GM21526 (cell line): ENCODE data around the gene EHD4.

Source experiments
- ATAC-seq: cut with Tn5 transposase; IDR thresholded peaks from one replicate; pipeline ENCODE4 v1.9.1; 2021; ENCODE audit warnings: moderate library complexity; ENCODE audit not compliant: unreplicated experiment, low FRiP score

Gene EHD4

DNA sequence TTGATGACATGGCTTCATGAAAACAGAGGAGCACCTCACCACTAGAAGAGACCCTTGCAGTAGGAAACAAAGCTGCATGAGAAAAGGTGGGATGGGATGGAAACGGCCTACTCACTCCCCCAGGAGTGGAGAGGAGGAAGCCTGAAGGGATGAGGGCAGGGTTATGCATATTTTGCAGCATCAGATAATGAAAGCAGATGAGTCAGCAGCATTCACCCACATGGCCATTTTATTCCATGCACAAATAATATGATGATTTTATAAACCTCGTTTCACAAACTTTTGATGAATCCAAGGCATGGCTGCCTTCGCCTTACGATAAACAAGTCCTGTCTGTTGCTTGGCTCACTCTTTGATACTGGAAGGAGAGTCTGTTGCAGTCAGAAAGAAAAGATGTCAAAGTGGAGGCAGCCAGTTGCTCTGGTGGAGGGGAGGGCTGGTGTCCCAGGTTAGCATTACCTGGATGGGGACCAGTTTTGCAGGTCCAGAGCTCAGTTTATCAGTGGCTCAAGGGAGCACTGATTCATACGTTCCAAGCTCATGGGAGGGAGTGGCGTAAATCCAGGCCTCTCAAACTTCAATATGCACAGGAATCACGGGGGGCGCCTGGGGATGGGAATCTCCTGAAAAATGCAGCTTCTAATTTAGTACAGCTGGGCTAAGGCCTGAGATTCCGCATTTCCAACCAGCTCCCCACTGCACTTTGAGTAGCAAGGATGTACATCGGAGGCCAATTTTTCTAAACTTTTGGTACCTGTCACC is 9.2 kb upstream of the EHD4 start:
- no peak for ATAC-seq

DNA sequence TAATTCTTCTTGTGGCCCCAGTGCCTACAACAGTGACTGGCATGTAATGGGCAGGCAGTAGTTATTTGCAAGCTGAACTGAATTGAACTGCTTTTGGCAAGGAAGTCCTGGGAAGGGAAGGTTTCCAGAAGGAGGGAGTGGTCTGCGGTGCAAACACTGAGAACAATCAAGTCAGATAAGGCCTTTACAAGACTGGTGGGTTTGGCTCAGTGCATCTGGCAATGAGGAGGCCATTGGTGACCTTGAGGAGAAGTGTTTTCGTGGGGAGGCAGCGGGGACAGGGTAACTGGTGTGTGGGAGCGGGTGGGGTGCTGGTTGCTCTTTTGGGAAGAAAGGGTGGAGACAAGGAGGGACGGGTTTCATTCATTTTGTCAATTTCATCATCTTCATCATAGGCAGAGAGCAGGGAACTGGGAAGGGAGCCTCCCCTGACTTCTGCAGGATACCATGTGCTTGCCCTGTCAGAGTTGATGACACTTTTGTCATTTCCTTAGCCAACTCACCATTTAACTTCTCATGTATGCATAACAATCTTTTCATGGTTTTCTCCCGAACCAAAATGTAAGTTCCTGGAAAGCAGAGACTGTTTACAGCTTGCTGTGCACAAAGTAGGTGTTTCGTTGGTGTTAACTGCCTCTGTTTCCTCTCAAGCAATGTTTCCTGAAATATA is 8.4 kb upstream of the EHD4 start:
- ATAC-seq: no peak

DNA sequence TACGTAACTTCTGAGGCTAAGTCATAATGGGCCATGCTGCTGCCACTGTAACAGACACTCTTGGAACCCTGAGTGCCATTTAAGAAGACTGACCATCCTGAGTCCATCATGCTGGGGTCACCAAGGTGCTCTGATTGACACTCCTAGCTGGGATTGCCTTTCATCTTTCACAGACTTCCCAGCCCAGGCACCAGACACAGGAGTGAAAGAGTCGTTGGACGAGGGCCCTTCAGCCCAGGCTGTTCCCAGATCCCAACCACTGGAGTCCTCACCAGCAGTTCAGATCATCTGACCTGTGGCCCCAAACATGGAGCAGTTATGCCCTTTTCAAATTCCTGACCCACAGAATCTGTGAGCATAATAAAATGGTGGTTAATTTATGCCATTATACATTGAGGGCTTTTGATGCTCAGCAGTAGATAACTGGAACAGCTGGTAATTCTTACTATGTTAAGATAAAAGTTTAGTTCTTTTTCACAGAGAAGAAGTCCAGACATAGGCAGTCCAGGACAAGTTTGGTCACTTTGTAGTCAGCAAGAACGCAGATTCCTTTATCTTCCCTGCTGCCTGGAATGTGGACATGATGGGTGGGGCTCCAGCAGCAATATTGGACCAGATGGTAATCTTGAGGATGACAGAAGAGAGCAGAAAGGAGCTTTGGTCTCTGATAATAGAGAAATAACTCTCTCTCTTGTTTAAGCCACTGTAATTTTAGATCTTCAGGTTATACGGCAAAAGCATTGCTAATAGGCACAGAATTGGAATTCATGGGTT is 7.3 kb upstream of the EHD4 start:
- no peak for ATAC-seq

DNA sequence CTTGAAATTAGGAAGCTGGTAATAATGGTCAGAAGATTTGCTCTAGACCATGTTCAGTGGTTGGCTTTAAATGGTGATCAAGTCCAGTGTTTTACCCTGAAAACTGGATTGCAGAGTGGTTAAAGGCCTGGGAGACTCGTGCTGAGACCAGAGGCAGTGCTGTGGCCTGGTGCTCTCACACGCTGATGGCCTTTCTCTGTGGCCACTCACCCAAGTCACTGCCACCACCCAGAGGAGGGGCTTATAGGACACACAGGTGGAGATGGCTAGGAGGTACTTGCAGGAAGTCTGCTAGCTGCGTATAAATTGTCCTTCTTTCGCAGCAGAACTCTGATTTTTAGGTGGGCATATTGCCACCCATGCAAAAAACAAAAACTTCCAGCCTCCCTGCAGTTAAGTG is 6.2 kb upstream of the EHD4 start:
- no peak for ATAC-seq

DNA sequence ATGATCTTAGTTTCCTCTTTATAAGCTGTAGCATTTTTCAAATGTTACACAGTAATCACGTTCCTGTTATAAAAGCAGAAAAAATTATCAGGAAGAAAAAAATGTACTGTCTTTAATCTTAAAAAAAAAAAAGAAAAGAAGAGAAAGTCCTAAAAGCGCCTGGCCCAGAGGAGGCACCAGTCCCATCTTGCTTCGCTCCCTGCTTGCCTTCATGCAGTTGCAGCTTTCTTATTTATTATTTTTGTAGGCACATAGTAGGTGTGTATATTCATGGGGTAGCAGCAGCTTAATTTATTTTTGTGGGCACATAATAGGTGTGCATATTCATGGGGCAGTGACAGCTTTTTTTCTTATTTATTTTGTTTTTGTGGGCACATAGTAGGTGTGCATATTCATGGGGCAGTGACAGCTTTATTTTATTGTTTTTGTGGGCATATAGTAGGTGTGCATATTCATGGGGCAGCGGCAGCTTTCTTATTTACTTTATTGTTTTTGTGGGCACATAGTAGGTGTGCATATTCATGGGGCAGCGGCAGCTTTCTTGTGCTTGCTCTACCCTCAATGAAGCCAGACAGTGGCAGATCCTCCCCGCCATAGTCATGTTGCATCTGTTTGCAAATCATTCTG is 5.5 kb upstream of the EHD4 start:
- no peak for ATAC-seq

DNA sequence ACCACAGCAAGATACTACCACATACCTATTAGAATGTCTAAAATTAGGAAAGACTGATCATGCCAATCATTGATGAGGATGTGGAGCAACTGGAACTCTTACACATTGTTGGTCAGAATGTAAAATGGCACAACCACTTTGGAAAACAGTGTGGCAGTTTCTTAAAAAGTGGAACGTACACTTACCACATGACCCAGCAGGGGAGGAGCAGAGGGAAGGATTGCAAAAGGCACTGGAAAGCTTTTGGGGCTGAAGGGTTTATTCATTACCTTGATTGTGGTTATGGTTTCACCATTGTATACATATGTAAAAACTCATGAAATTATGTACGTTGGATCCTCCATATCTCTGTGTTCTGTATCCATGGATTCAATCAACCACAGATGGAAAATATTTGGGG is 3.3 kb upstream of the EHD4 start:
- no peak for ATAC-seq

DNA sequence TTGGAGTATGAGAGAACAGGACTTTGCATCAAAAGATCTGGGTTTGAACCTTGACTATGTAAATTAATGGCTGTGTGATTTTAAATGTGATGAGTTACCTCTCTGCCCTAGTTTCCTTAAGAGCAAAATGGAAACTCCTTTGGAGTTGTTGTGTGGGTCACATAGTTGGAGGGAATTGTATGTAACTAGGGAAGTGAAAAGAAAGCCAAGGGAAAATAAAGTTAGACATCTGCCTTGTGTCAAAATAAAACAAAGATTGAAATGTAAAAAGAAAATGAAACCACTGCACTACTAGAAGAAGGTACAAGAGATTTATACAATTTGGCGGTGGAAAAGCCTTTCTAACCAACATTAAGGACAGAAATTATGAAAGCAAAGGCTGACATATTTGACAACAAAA is 1.7 kb upstream of the EHD4 start:
- ATAC-seq: no peak

DNA sequence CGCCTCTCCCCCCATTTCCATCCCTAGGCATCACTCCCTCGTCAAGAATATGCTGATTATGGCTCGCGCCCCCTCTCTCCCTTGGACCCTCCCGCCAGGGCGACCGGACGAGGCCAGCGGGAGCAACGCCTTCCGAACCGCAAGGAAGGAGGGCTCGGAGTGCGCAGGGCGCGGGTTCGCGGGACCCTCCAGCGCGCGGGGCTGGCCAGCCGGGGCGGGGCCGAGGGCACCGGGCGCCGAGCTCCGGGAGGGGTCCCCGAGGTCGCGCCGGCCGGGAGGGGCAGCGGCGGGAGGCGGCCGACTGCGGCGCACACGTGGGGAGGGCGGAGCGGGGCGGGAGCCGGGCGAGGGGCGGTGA is 483 bp downstream of the EHD4 start:
- peak; percentile 24 for ATAC-seq

DNA sequence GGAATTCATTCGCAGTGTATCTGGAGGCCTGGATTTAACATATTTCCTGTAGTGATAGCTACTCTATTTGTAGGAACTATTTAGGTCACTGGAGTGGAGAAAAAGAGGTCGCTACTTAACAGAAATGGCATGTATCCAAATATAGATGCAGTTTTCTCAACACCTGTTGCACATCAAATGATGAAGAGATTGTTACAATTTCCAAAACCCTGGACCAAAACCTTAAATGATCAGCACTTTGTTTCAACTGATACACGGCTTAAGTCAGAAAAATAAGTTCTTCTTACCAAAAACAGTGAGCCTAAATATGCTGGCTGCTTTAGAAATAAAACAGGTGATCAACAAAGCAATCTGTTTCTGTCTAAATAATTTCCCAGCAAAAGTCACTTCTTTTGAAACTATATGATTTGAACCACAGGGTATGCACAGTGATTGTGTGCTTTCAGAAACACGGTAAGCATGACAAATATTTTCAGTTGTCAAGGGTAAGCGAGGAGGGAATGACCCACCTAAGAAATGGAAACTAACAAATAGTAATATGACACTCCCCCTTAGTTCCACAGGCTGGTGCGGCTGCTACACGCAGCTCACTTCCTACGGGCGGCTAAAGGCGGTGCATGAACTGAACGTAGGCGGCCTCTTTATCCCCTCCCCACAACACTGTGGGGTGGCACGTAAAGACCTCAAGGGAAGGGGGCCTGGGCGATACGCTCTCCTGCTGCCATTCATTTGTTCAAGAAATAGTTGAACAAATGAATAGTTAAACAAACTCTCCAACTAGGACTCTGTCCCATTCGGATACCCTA is 1.1 kb downstream of the EHD4 start:
- peak; percentile 43 for ATAC-seq

DNA sequence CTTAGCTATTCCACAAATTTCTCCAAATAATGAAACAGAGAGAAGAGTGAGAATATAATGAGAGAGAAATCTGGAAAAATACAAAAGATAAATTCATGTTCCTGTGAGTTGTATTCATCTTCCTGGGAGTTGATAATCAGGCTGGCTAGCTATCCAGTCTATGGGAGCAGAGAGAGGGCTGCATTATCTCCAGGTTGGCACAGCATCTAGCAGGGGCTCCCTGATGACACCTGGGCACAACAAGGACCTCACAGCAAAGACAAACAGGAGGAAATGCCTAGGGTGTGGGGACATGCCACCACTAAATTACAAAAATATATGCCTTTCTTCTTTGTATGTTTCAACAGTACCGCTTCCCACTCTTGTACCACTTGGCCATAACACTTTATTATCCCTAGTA is 1.9 kb downstream of the EHD4 start:
- ATAC-seq: no peak

DNA sequence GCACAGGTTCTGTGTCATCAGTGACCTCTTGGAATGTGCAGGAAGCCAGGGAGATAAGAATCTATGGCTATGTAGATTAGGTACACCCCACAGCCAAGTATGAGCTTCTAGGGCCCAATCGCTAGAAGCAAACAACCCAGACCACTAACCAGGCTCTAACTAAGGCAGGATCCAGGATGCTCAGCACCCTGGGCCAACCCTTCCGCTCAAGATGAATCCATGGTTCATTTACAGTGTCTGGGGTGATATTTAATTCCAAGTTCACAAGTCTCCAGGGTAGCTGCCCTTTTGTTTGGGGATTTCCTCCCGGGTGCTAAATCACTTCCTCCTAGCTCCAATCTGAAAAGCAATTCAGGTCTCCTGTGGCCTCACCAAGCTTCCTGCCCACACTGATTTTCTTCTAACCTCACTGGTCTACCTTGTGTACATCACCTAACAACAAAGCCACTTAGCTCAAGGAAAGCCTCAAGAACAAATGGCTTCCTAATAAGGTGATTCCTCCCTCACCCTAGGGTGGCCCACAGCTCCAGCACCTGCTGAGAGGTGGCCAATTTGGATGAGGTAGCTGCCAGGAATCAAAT is 2.4 kb downstream of the EHD4 start:
- ATAC-seq: no peak

DNA sequence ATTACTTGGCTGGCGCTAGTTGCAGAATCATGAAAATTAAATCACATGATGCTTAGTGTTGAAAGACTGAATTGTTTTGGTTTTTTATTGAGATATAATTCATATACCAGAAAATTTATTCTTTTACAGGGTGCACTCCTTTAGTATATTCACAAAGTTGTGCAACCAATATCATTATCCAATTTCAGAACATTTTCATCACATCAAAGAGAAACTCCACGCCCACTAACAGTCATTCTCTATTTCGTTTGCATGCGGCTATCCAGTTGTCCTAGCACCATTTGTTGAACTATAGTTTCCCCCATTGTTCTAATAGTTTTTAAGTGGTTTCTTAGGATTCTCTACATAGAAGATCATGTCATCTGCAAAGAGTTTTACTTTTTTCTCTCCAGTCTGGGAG is 3.7 kb downstream of the EHD4 start:
- ATAC-seq: no peak

DNA sequence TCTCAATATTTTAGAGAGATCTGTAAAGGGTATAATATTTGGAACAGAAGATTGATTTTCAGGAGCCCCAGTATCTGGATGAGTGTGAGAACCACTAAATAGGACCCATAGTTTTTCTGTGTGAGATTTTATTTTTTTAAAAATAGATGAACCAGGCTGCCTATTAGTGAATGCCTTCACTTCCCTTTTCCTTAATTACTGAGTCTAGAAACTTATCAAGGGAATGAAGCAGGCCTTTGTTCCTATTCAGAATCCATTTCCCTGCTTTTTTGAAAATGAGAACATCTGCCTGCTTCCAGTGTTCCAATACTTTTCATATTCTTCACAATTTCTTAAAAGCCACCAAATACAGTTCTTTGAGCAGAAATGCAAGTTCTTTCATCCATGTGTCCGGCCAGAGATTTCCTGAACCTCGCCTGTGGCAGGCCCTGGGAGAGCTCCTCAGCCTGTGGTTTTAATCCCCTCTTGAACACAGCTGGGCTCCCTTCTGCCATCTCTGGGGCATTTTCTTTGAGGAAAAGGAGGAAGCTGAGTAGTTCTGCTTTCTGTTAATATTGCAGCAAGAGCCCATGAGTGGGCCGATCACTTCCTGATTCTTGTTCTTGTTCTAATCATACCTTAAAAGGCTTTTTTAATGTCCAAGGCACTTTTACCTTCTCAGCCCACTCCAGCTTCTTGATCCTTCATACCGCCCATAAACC is 4.7 kb downstream of the EHD4 start:
- no peak for ATAC-seq

DNA sequence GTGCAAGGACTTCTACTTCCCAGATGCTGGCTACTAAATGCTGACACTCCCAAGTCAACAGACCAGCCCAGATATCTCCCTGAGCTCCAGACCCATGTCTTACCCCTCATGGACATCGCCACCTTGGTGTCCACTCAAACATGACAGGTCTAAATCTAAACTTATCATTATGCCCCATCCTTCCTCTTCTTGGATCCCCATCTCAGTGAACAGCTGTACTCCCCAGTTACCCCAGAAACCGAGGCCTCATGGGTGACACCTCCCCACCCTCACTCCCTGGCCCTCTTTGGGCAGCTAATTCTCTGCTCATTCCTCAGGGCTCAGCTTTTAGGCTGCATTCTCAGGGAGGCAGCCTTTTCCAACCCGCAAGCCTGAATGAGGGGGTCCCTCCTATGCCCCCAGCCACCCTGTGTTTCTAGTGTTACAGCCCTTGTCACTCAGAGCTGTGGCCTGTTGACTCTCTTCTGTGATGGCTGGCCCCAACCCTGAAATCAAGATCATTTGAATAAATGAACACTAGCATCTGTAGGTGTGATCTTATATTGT is 5.4 kb downstream of the EHD4 start:
- no peak for ATAC-seq

DNA sequence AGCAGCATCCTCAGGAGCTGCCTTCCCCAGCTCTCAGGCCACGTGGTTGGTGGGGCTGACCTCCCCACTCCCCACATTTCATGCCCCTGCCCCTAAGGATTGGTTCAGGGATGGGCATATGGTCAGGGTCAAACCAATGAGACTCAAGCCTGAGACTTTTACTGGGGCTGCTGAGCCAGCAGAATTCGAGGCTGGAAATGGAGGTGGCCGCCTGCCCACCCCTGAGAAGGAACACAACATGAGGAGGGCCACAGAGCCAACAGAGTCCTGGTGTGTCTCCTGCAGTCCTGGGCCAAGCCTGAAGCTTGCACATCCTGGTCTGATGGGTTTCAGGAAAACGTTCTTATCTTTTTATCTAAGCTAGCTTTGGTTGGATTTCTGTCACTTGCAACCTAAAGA is 5.9 kb downstream of the EHD4 start:
- ATAC-seq: no peak

DNA sequence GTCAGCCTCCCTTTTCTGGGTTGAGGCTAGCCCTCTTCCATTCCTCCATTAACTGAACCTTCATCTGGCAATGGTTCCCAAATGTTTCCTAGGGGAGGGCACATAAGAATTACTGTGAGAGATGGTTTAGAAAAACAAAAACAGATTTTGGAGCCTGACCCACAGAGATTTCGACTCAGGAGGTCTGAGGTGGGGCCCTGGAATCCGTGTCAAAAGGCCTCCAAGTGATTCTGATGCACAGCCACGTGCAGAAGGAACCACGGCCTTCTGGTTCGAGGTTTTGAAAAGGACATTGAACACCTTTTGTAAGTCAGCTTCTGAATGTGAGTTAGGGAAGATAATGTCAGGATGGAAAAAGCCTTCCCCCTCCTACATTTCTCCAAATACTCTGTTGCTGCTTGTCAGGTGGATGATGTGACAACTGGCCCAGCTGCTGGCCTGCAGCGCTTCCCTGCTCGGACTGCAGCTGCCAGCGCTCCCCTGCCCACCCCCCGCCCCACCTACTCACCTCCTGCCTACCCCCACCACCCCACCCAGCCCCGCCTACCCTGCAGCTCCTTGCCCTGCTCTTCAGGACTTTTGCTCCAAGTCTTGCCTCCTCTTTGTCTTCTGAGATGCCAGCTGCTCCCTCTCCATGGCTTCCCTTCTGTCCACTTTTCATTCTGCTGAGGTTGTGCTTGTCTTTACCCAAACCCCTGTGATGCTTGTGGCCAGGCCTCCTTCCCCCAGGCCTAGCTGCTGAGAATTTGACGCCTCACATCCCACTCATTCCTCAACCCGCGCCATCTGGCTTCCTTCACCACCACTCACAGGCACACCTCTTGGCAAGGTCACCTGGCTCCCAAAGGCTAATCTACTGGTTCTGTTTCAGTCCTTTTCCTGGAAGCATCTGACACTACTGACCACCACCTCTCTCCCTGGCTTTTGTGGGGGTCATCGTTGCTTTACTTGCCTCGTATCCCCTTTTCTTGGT is 6.6 kb downstream of the EHD4 start:
- no peak for ATAC-seq

DNA sequence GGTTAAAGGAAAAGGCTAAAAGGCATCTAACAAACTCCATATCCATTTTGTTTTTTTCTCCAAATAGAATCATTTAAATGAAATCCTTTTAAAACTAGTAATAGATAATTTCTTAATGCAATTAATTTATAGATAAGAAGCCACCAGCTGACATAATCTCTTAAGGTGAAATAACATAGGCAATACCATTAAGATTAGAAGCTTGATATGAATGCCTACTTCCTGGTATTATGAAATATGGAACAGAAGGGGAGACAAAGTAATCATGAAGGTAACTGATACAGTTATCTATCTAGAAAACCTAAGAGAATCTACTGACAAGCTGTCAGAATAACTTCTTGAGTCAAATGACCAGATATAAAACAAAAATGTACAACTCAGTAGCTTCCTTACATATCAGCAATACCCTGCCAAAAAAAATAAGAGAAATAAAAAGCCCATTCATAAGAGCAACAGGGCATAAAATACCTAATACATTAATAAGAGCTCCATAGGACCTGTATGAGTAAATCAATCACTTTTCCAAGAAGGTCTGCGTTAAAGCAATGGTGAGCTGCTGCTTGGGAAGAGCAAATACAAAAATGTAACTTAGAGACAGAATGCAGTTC is 10.7 kb downstream of the EHD4 start:
- no peak for ATAC-seq
